NT2/D1 (cell line): ENCODE results near the gene GPS1.

ENCODE experiments used
- DNase-seq: peaks from one replicate; pipeline ENCODE4 v3.0.0-alpha.2; 2011; ENCODE audit warnings: low read depth, low spot score
- H3K27me3 ChIP-seq: 2 replicates; pipeline ENCODE4 v1.6.0; 2011; ENCODE audit warnings: mild to moderate bottlenecking; ENCODE audit not compliant: insufficient read length, insufficient read depth
- H3K36me3 ChIP-seq: 2 replicates; pipeline ENCODE4 v1.6.1; 2011; ENCODE audit warnings: mild to moderate bottlenecking, low read length, mixed read lengths; ENCODE audit not compliant: insufficient read depth, insufficient read length
- H3K4me1 ChIP-seq: 2 replicates; pipeline ENCODE4 v1.5.1; 2011; ENCODE audit not compliant: insufficient read depth, insufficient read length
- H3K4me3 ChIP-seq: 2 replicates; pipeline ENCODE4 v1.5.1; 2011; ENCODE audit warnings: low read depth; ENCODE audit not compliant: insufficient read length
- H3K9ac ChIP-seq: 2 replicates; pipeline ENCODE4 v1.6.0; 2011; ENCODE audit warnings: low read depth; ENCODE audit not compliant: insufficient read length
- H3K9me3 ChIP-seq: 2 replicates; pipeline ENCODE4 v1.5.1; 2011; ENCODE audit warnings: mild to moderate bottlenecking, low read length; ENCODE audit not compliant: insufficient read depth
- SUZ12 ChIP-seq: IDR thresholded peaks from 2 replicates; pipeline ENCODE4 v1.6.1; 2011; ENCODE audit not compliant: insufficient read length, insufficient read depth; ENCODE audit errors: extremely low read depth
- YY1 ChIP-seq: IDR thresholded peaks from 2 replicates; pipeline ENCODE4 v1.6.1; 2011; ENCODE audit not compliant: insufficient read length, insufficient read depth
- ZNF274 ChIP-seq: IDR thresholded peaks from 2 replicates; pipeline ENCODE4 v1.6.1; 2011; ENCODE audit warnings: mild to moderate bottlenecking, low read depth, low read length

The GPS1 gene

GRCh38 chr17:82031885-82032627 is 19.6 kb upstream of the GPS1 start:
- peaks cover 38% of the 10 kb centered on the region for H3K4me1 ChIP-seq
- no peak for DNase-seq

GRCh38 chr17:82033359-82034085 is 18.2 kb upstream of the GPS1 start:
- peaks cover 49% of the 10 kb centered on the region for H3K36me3 ChIP-seq
- H3K4me3 ChIP-seq = no peak overlapping the region
- no peak overlapping the region for H3K9ac ChIP-seq
- H3K9me3 ChIP-seq = no peaks in the 10 kb centered on the region
- TF ChIP-seq ZNF274 (no peak), YY1 (no peak), SUZ12 (no peak)
- peaks cover 38% of the 10 kb centered on the region for H3K4me1 ChIP-seq
- peaks cover 10% of the 10 kb centered on the region for H3K27me3 ChIP-seq
- DNase-seq = no peak

More at GRCh38 chr17:82031885-82032627, 19.6 kb upstream of the GPS1 start:
- Histone ChIP-seq H3K9ac (peak overlapping the region; percentile 93), H3K27me3 (peaks cover 10% of the 10 kb centered on the region), H3K4me3 (peak overlapping the region; percentile 73), H3K9me3 (no peaks in the 10 kb centered on the region), H3K36me3 (peaks cover 56% of the 10 kb centered on the region)
- TF ChIP-seq SUZ12 (no peak), ZNF274 (no peak)

- Histone ChIP-seq H3K9ac (peak overlapping the region; percentile 36), H3K9me3 (no peaks in the 10 kb centered on the region), H3K27me3 (peaks cover 11% of the 10 kb centered on the region), H3K4me3 (no peak overlapping the region), H3K4me1 (peaks cover 38% of the 10 kb centered on the region), H3K36me3 (peaks cover 39% of the 10 kb centered on the region)
- no peak for DNase-seq
- TF ChIP-seq YY1 (no peak), SUZ12 (no peak), ZNF274 (no peak)
Measured at GRCh38 chr17:82034371-82035011, 17.2 kb upstream of the GPS1 start.

- no peak for DNase-seq
- H3K27me3 ChIP-seq = peaks cover 15% of the 10 kb centered on the region
- peaks cover 33% of the 10 kb centered on the region for H3K4me1 ChIP-seq
- H3K4me3 ChIP-seq = no peak overlapping the region
- peak overlapping the region; percentile 63 for H3K9ac ChIP-seq
- H3K9me3 ChIP-seq = no peaks in the 10 kb centered on the region
- peaks cover 34% of the 10 kb centered on the region for H3K36me3 ChIP-seq
- no peak for TF ChIP-seq ZNF274
Measured at GRCh38 chr17:82035488-82035887, 16.2 kb upstream of the GPS1 start.

- Histone ChIP-seq H3K9ac (peak overlapping the region; percentile 81), H3K36me3 (peaks cover 34% of the 10 kb centered on the region), H3K4me1 (peaks cover 30% of the 10 kb centered on the region), H3K27me3 (peaks cover 15% of the 10 kb centered on the region), H3K4me3 (peak overlapping the region; percentile 83), H3K9me3 (no peaks in the 10 kb centered on the region)
- TF ChIP-seq YY1 (no peak), SUZ12 (no peak), ZNF274 (no peak)
- no peak for DNase-seq
Measured at GRCh38 chr17:82035956-82036633, 15.6 kb upstream of the GPS1 start.

GRCh38 chr17:82036634-82037091 is 15.0 kb upstream of the GPS1 start:
- TF ChIP-seq YY1 (no peak), SUZ12 (no peak), ZNF274 (no peak)
- Histone ChIP-seq H3K4me1 (peaks cover 30% of the 10 kb centered on the region), H3K27me3 (peaks cover 15% of the 10 kb centered on the region), H3K4me3 (peak overlapping the region; percentile 83), H3K36me3 (peaks cover 34% of the 10 kb centered on the region), H3K9ac (peak overlapping the region; percentile 81), H3K9me3 (no peaks in the 10 kb centered on the region)
- DNase-seq = no peak

- Histone ChIP-seq H3K4me1 (peaks cover 28% of the 10 kb centered on the region), H3K36me3 (peaks cover 34% of the 10 kb centered on the region), H3K9ac (peak within 1 kb of the TSS; percentile 81), H3K9me3 (no peaks in the 10 kb centered on the region), H3K4me3 (peak within 1 kb of the TSS; percentile 83), H3K27me3 (peaks cover 15% of the 10 kb centered on the region)
- peak; percentile 93 for DNase-seq
- TF ChIP-seq ZNF274 (no peak), YY1 (no peak), SUZ12 (no peak)
Measured at GRCh38 chr17:82037092-82037888, 14.4 kb upstream of the GPS1 start, which contains the start of gene DCXR. Gene DCXR (minus strand): TSS chr17:82037697. CDS start chr17:82037682, 15 bp downstream.
